RPMI7951 (cell line): Measurements from ENCODE around the gene ZNF280C. TPM values are rescaled to one million over a fixed set of nuclear protein-coding genes. Genes with fewer than 3 reads are reported as not detected.
"Not testable (repeated sequence)": the region's sequence is repeated elsewhere in the genome, so short reads cannot be mapped to it uniquely, and the experiment has no call there.

Experiments used
- DNase-seq: peaks from one replicate; pipeline ENCODE4 v3.0.0-alpha.2; 2012; ENCODE audit warnings: low read depth
- total RNA-seq: library from RNA; depleted of rRNA; stranded (reverse); fragments of >200 nt; shearing (Covaris generic); gene quantifications from 2 replicates; pipeline ENCODE4 v1.2.3, GENCODE V29; 2014

The ZNF280C gene
- total RNA-seq, 1 experiment from 2014 or later: 4.1 TPM

- no peak for DNase-seq
Measured at GRCh38 chrX:130262231-130262630, 6.5 kb downstream of the ZNF280C start.

- no peak for DNase-seq
Measured at GRCh38 chrX:130261296-130261893, 7.3 kb downstream of the ZNF280C start.

- no peak for DNase-seq
Measured at GRCh38 chrX:130260316-130260715, 8.4 kb downstream of the ZNF280C start.

GRCh38 chrX:130253916-130254315 is 14.8 kb downstream of the ZNF280C start:
- no peak for DNase-seq

GRCh38 chrX:130251671-130252070 is 17.0 kb downstream of the ZNF280C start:
- DNase-seq: no peak

GRCh38 chrX:130247996-130248395 is 20.7 kb downstream of the ZNF280C start:
- no peak for DNase-seq

- no peak for DNase-seq
Measured at GRCh38 chrX:130246084-130246483, 22.6 kb downstream of the ZNF280C start.

GRCh38 chrX:130245441-130245840 is 23.3 kb downstream of the ZNF280C start:
- no peak for DNase-seq

GRCh38 chrX:130231184-130231583 is 37.5 kb downstream of the ZNF280C start:
- not testable (repeated sequence) for DNase-seq

- no peak for DNase-seq
Measured at GRCh38 chrX:130228871-130229270, 39.8 kb downstream of the ZNF280C start.

- no peak for DNase-seq
Measured at GRCh38 chrX:130224810-130225209, 43.9 kb downstream of the ZNF280C start.

GRCh38 chrX:130216320-130216719 is 52.4 kb downstream of the ZNF280C start:
- DNase-seq: peak; percentile 0

GRCh38 chrX:130213376-130213775 is 55.3 kb downstream of the ZNF280C start:
- DNase-seq: no peak

GRCh38 chrX:130212371-130212770 is 56.3 kb downstream of the ZNF280C start:
- DNase-seq: no peak

GRCh38 chrX:130211415-130212186 is 57.1 kb downstream of the ZNF280C start:
- DNase-seq: no peak

- no peak for DNase-seq
Measured at GRCh38 chrX:130204647-130205046, 64.1 kb downstream of the ZNF280C start.

GRCh38 chrX:130197464-130197863 is 71.2 kb downstream of the ZNF280C start:
- no peak for DNase-seq

- DNase-seq: no peak
Measured at GRCh38 chrX:130196466-130196865, 72.2 kb downstream of the ZNF280C start.

GRCh38 chrX:130190801-130191200 is 77.9 kb downstream of the ZNF280C start:
- no peak for DNase-seq

GRCh38 chrX:130186651-130187050 is 82.0 kb downstream of the ZNF280C start:
- DNase-seq: no peak

GRCh38 chrX:130184857-130185256 is 83.8 kb downstream of the ZNF280C start:
- no peak for DNase-seq

GRCh38 chrX:130184168-130184567 is 84.5 kb downstream of the ZNF280C start:
- no peak for DNase-seq

GRCh38 chrX:130179579-130180215 is 89.0 kb downstream of the ZNF280C start:
- no peak for DNase-seq
